GM23338 (cell line): ENCODE measurements around the gene PTH2. TPM values are rescaled to one million over a fixed set of nuclear protein-coding genes. Genes with fewer than 3 reads are reported as not detected.
A peak's percentile ranks its signal among the peaks of the same experiment; 100 is the strongest.

ENCODE experiments used
- ATAC-seq: fragments of 200-7000 bp; cut with Tn5 transposase; 3 replicates; pipeline ENCODE4 v1.9.1; 2020
- DNase-seq: peaks from one replicate; pipeline ENCODE4 v3.0.0-alpha.2; 2015; ENCODE audit warnings: low spot score
- H2AFZ ChIP-seq: fragments of 200-600 bp; sonication (generic); 2 replicates; pipeline ENCODE4 v1.8.0; 2016; ENCODE audit warnings: antibody characterized with exemption, mild to moderate bottlenecking, moderate library complexity
- H3F3A ChIP-seq: fragments of 200-600 bp; sonication (generic); replicated peaks from 2 replicates; pipeline ENCODE4 v1.8.0; 2017; ENCODE audit warnings: antibody characterized with exemption, mixed run types, low read depth
- H3K27ac ChIP-seq: fragments of 200-600 bp; sonication (generic); 2 replicates; pipeline ENCODE4 v1.6.1; 2016; ENCODE audit warnings: low read depth
- H3K27me3 ChIP-seq: fragments of 200-600 bp; sonication (generic); 2 replicates; pipeline ENCODE4 v1.8.0; 2016; ENCODE audit warnings: mild to moderate bottlenecking, mixed run types, moderate library complexity; ENCODE audit not compliant: insufficient read depth
- H3K36me3 ChIP-seq: fragments of 200-600 bp; sonication (generic); 2 replicates; pipeline ENCODE4 v1.8.0; 2016; ENCODE audit warnings: mild to moderate bottlenecking; ENCODE audit not compliant: insufficient read depth
- H3K4me1 ChIP-seq: fragments of 200-600 bp; sonication (generic); 2 replicates; pipeline ENCODE4 v1.8.0; 2016; ENCODE audit warnings: mild to moderate bottlenecking, moderate library complexity; ENCODE audit not compliant: insufficient read depth
- H3K4me2 ChIP-seq: fragments of 200-600 bp; sonication (generic); 2 replicates; pipeline ENCODE4 v1.7.1; 2017; ENCODE audit warnings: mixed run types
- H3K4me3 ChIP-seq: fragments of 200-600 bp; sonication (generic); 2 replicates; pipeline ENCODE4 v1.6.1; 2016; ENCODE audit warnings: mixed run types
- H3K79me2 ChIP-seq: fragments of 200-600 bp; sonication (generic); replicated peaks from 2 replicates; pipeline ENCODE4 v1.8.0; 2017; ENCODE audit warnings: mild to moderate bottlenecking; ENCODE audit not compliant: insufficient read depth
- H3K9me2 ChIP-seq: fragments of 200-600 bp; sonication (generic); 2 replicates; pipeline ENCODE4 v1.8.0; 2017; ENCODE audit not compliant: insufficient read depth
- H4K20me1 ChIP-seq: fragments of 200-600 bp; sonication (generic); replicated peaks from 2 replicates; pipeline ENCODE4 v1.8.0; 2017; ENCODE audit warnings: mild to moderate bottlenecking; ENCODE audit not compliant: insufficient read depth
- H3K27ac Mint-ChIP-seq: 2 replicates; pipeline ENCODE4 v1.8.0; 2020; ENCODE audit warnings: inconsistent platforms, mild to moderate bottlenecking, moderate library complexity, mixed read lengths
- H3K27me3 Mint-ChIP-seq: 3 replicates; pipeline ENCODE4 v1.8.0; 2022; ENCODE audit warnings: low read depth, mild to moderate bottlenecking, moderate library complexity, mixed read lengths, inconsistent platforms; ENCODE audit not compliant: insufficient read depth, poor library complexity
- H3K36me3 Mint-ChIP-seq: 3 replicates; pipeline ENCODE4 v1.8.0; 2021; ENCODE audit warnings: low read depth, mild to moderate bottlenecking, inconsistent platforms, moderate library complexity, mixed read lengths
- H3K4me1 Mint-ChIP-seq: 3 replicates; pipeline ENCODE4 v1.8.0; 2020; ENCODE audit warnings: mild to moderate bottlenecking, inconsistent platforms, mixed read lengths
- H3K4me3 Mint-ChIP-seq: 3 replicates; pipeline ENCODE4 v1.8.0; 2021; ENCODE audit warnings: moderate library complexity, mild to moderate bottlenecking, inconsistent platforms, mixed read lengths
- H3K9me3 Mint-ChIP-seq: 3 replicates; pipeline ENCODE4 v1.8.0; 2020; ENCODE audit warnings: moderate library complexity, mild to moderate bottlenecking, inconsistent platforms, mixed read lengths
- CREB1 ChIP-seq: fragments of 250-450 bp; sonication (Bioruptor Pico); IDR thresholded peaks from 2 replicates; pipeline ENCODE4 v1.5.0; 2020; ENCODE audit warnings: low read depth, mild to moderate bottlenecking, moderate library complexity
- EZH2 ChIP-seq: fragments of 200-600 bp; sonication (generic); IDR thresholded peaks from one replicate; pipeline ENCODE4 v1.8.0; 2017; ENCODE audit warnings: antibody characterized with exemption, mild to moderate bottlenecking, low read depth; ENCODE audit not compliant: unreplicated experiment
- EZH2phosphoT487 ChIP-seq: fragments of 200-600 bp; sonication (generic); IDR thresholded peaks from one replicate; pipeline ENCODE4 v1.8.1; 2018; ENCODE audit warnings: antibody characterized with exemption; ENCODE audit not compliant: unreplicated experiment
- JUNB ChIP-seq: IDR thresholded peaks from one replicate; pipeline ENCODE4 v1.6.1; 2016; ENCODE audit warnings: antibody characterized with exemption; ENCODE audit not compliant: unreplicated experiment
- POLR2AphosphoS5 ChIP-seq: IDR thresholded peaks from 2 replicates; pipeline ENCODE4 v1.6.1; 2016; ENCODE audit warnings: antibody characterized with exemption, low read depth
- STAT1 ChIP-seq: IDR thresholded peaks from one replicate; pipeline ENCODE4 v1.6.1; 2016; ENCODE audit warnings: antibody characterized with exemption; ENCODE audit not compliant: unreplicated experiment
- polyA plus RNA-seq: library from polyadenylated mRNA; unstranded; fragments of >200 nt; fragmentation: Nextera tagmentation; extraction: Ambion mirVana; gene quantifications from 2 replicates; pipeline ENCODE4 v1.2.1, GENCODE V29; 2016
- total RNA-seq: library from RNA; depleted of rRNA; stranded (reverse); fragments of >200 nt; shearing (Covaris generic); gene quantifications from 2 replicates; pipeline ENCODE4 v1.2.3, GENCODE V29; 2014
- TF ChIP-seq, protein P1 (sequence below): IDR thresholded peaks from 2 replicates; pipeline ENCODE4 v1.6.1; 2016; ENCODE audit warnings: antibody characterized with exemption
- TF ChIP-seq, protein P2 (sequence below): IDR thresholded peaks from one replicate; pipeline ENCODE4 v1.6.1; 2018; ENCODE audit warnings: antibody characterized with exemption; ENCODE audit not compliant: unreplicated experiment
- TF ChIP-seq, protein P3 (sequence below): fragments of 250-450 bp; sonication (Bioruptor Pico); IDR thresholded peaks from 2 replicates; pipeline ENCODE4 v1.5.0; 2020; ENCODE audit warnings: mild to moderate bottlenecking, moderate library complexity

The PTH2 gene
- total and polyA plus RNA-seq, 2 experiments from 2014 or later, result 1.6 TPM; not detected in 1

DNA sequence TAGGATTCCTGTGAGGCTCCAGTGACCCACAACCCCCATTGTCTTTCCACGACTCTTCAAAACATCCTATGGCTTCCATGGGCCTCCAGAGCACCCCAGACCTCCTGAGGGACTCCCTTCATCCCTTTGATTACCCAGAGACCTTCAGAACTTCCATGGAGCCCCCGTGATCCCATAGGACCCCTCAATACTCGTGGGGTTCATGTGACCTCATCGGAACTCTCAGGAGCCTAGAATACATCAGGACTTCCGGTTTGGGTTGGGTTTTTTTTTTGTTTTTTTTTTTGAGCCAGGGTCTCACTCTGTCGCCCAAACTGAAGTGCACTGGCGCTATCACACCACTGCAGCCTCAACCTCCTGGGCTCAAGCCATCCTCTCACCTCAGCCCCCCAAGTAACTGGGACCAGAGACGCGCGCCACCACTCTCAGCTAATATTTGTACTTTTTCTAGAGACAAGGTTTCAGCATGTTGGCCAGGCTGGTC lies 30.6 kb upstream of the PTH2 start:
- Histone ChIP-seq H3K79me2 (peaks cover 31% of the 10 kb centered on the region), H3K4me1 (peaks cover 11% of the 10 kb centered on the region; the same call in 1 of the 2 replicates), H3K9me2 (no peaks in the 10 kb centered on the region), H3K27me3 (no peaks in the 10 kb centered on the region), H3K4me3 (peak overlapping the region; percentile 85), H3K27ac (peak overlapping the region; percentile 100), H3K4me2 (peak overlapping the region; percentile 87), H3K36me3 (no peaks in the 10 kb centered on the region), H3F3A (peaks cover 14% of the 10 kb centered on the region; the same call in 1 of the 2 replicates), H2AFZ (no peak overlapping the region), H4K20me1 (peaks cover 2% of the 10 kb centered on the region; the same call in 1 of the 2 replicates)
- H3K4me3 Mint-ChIP-seq, result peak overlapping the region; percentile 95
- ATAC-seq, result no peak
- peaks cover 37% of the 10 kb centered on the region for H3K36me3 Mint-ChIP-seq
- DNase-seq, result no peak
- peaks cover 6% of the 10 kb centered on the region for H3K4me1 Mint-ChIP-seq
- H3K27me3 Mint-ChIP-seq, result peaks cover 21% of the 10 kb centered on the region
- H3K9me3 Mint-ChIP-seq, result peaks cover 9% of the 10 kb centered on the region; the same call in 2 of the 3 replicates
- peak overlapping the region; percentile 99 for H3K27ac Mint-ChIP-seq
- TF ChIP-seq, protein P1, sequence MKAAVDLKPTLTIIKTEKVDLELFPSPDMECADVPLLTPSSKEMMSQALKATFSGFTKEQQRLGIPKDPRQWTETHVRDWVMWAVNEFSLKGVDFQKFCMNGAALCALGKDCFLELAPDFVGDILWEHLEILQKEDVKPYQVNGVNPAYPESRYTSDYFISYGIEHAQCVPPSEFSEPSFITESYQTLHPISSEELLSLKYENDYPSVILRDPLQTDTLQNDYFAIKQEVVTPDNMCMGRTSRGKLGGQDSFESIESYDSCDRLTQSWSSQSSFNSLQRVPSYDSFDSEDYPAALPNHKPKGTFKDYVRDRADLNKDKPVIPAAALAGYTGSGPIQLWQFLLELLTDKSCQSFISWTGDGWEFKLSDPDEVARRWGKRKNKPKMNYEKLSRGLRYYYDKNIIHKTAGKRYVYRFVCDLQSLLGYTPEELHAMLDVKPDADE, result no peak
- TF ChIP-seq EZH2 (no peak), CREB1 (CRISPR knock-in tag) (no peak), POLR2AphosphoS5 (no peak), JUNB (no peak), STAT1 (no peak), EZH2phosphoT487 (no peak)
- TF ChIP-seq, protein P2, sequence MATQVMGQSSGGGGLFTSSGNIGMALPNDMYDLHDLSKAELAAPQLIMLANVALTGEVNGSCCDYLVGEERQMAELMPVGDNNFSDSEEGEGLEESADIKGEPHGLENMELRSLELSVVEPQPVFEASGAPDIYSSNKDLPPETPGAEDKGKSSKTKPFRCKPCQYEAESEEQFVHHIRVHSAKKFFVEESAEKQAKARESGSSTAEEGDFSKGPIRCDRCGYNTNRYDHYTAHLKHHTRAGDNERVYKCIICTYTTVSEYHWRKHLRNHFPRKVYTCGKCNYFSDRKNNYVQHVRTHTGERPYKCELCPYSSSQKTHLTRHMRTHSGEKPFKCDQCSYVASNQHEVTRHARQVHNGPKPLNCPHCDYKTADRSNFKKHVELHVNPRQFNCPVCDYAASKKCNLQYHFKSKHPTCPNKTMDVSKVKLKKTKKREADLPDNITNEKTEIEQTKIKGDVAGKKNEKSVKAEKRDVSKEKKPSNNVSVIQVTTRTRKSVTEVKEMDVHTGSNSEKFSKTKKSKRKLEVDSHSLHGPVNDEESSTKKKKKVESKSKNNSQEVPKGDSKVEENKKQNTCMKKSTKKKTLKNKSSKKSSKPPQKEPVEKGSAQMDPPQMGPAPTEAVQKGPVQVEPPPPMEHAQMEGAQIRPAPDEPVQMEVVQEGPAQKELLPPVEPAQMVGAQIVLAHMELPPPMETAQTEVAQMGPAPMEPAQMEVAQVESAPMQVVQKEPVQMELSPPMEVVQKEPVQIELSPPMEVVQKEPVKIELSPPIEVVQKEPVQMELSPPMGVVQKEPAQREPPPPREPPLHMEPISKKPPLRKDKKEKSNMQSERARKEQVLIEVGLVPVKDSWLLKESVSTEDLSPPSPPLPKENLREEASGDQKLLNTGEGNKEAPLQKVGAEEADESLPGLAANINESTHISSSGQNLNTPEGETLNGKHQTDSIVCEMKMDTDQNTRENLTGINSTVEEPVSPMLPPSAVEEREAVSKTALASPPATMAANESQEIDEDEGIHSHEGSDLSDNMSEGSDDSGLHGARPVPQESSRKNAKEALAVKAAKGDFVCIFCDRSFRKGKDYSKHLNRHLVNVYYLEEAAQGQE, result no peak
- TF ChIP-seq, protein P3, sequence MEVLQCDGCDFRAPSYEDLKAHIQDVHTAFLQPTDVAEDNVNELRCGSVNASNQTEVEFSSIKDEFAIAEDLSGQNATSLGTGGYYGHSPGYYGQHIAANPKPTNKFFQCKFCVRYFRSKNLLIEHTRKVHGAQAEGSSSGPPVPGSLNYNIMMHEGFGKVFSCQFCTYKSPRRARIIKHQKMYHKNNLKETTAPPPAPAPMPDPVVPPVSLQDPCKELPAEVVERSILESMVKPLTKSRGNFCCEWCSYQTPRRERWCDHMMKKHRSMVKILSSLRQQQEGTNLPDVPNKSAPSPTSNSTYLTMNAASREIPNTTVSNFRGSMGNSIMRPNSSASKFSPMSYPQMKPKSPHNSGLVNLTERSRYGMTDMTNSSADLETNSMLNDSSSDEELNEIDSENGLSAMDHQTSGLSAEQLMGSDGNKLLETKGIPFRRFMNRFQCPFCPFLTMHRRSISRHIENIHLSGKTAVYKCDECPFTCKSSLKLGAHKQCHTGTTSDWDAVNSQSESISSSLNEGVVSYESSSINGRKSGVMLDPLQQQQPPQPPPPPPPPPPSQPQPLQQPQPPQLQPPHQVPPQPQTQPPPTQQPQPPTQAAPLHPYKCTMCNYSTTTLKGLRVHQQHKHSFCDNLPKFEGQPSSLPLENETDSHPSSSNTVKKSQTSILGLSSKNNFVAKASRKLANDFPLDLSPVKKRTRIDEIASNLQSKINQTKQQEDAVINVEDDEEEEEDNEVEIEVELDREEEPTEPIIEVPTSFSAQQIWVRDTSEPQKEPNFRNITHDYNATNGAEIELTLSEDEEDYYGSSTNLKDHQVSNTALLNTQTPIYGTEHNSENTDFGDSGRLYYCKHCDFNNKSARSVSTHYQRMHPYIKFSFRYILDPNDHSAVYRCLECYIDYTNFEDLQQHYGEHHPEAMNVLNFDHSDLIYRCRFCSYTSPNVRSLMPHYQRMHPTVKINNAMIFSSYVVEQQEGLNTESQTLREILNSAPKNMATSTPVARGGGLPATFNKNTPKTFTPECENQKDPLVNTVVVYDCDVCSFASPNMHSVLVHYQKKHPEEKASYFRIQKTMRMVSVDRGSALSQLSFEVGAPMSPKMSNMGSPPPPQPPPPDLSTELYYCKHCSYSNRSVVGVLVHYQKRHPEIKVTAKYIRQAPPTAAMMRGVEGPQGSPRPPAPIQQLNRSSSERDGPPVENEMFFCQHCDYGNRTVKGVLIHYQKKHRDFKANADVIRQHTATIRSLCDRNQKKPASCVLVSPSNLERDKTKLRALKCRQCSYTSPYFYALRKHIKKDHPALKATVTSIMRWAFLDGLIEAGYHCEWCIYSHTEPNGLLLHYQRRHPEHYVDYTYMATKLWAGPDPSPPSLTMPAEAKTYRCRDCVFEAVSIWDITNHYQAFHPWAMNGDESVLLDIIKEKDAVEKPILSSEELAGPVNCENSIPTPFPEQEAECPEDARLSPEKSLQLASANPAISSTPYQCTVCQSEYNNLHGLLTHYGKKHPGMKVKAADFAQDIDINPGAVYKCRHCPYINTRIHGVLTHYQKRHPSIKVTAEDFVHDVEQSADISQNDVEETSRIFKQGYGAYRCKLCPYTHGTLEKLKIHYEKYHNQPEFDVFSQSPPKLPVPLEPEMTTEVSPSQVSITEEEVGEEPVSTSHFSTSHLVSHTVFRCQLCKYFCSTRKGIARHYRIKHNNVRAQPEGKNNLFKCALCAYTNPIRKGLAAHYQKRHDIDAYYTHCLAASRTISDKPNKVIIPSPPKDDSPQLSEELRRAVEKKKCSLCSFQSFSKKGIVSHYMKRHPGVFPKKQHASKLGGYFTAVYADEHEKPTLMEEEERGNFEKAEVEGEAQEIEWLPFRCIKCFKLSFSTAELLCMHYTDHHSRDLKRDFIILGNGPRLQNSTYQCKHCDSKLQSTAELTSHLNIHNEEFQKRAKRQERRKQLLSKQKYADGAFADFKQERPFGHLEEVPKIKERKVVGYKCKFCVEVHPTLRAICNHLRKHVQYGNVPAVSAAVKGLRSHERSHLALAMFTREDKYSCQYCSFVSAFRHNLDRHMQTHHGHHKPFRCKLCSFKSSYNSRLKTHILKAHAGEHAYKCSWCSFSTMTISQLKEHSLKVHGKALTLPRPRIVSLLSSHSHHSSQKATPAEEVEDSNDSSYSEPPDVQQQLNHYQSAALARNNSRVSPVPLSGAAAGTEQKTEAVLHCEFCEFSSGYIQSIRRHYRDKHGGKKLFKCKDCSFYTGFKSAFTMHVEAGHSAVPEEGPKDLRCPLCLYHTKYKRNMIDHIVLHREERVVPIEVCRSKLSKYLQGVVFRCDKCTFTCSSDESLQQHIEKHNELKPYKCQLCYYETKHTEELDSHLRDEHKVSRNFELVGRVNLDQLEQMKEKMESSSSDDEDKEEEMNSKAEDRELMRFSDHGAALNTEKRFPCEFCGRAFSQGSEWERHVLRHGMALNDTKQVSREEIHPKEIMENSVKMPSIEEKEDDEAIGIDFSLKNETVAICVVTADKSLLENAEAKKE (CRISPR knock-in tag), result no peak
